Nephron (organoid): ENCODE measurements around the gene AQP12A.

ENCODE experiments used
- H3K27ac Mint-ChIP-seq, 3 experiments: 2 replicates each; pipeline ENCODE4 v1.8.0; 2020; ENCODE audit warnings: mixed read lengths in 3 of 3, mild to moderate bottlenecking in 2 of 3, moderate library complexity in 1 of 3
- H3K27me3 Mint-ChIP-seq: 2 replicates; pipeline ENCODE4 v1.8.0; 2021; ENCODE audit warnings: low read depth, mild to moderate bottlenecking, moderate library complexity, mixed read lengths
- H3K36me3 Mint-ChIP-seq: 2 replicates; pipeline ENCODE4 v1.8.0; 2020; ENCODE audit warnings: low read depth, mixed read lengths
- H3K4me1 Mint-ChIP-seq: 2 replicates; pipeline ENCODE4 v1.8.0; 2020; ENCODE audit warnings: mixed read lengths
- H3K4me3 Mint-ChIP-seq, 3 experiments: 2 replicates each; pipeline ENCODE4 v1.8.0; 2020; ENCODE audit warnings: mild to moderate bottlenecking in 3 of 3, mixed read lengths in 3 of 3, moderate library complexity in 2 of 3
- H3K9me3 Mint-ChIP-seq: 2 replicates; pipeline ENCODE4 v1.8.0; 2020; ENCODE audit warnings: mixed read lengths
- TF ChIP-seq, protein P1 (sequence below), 3 experiments: fragments of 200-600 bp; sonication (generic); IDR thresholded peaks; one replicate each; pipeline ENCODE4 v1.5.0; 2021; ENCODE audit warnings: antibody characterized with exemption in 3 of 3; ENCODE audit not compliant: unreplicated experiment in 3 of 3

AQP12A gene

DNA sequence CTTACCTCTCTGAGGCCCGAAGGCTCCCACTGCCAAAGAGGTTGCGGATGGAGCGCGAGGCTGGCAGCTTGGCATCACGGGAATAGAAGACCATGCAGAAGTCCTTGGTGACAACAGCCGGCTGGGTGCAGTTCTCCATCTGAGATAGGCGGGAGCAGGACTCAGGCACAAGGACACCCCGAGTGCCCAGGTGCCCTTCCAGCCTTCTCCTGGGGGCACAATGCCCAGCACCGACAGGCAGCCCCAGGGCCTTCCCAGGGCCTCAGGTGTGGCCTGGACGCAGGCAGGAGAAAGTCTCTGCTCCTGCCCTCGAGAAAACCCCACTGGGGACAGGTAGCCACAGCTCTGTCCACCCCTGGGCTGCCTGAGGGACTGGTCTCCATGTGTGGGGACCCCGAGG, 33.6 kb downstream of the AQP12A start:
- TF ChIP-seq, protein P1, sequence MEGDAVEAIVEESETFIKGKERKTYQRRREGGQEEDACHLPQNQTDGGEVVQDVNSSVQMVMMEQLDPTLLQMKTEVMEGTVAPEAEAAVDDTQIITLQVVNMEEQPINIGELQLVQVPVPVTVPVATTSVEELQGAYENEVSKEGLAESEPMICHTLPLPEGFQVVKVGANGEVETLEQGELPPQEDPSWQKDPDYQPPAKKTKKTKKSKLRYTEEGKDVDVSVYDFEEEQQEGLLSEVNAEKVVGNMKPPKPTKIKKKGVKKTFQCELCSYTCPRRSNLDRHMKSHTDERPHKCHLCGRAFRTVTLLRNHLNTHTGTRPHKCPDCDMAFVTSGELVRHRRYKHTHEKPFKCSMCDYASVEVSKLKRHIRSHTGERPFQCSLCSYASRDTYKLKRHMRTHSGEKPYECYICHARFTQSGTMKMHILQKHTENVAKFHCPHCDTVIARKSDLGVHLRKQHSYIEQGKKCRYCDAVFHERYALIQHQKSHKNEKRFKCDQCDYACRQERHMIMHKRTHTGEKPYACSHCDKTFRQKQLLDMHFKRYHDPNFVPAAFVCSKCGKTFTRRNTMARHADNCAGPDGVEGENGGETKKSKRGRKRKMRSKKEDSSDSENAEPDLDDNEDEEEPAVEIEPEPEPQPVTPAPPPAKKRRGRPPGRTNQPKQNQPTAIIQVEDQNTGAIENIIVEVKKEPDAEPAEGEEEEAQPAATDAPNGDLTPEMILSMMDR (IDR thresholded peaks at IDR 0.05; ENCODE audit: unreplicated experiment in 3 of 3), result no peak

DNA sequence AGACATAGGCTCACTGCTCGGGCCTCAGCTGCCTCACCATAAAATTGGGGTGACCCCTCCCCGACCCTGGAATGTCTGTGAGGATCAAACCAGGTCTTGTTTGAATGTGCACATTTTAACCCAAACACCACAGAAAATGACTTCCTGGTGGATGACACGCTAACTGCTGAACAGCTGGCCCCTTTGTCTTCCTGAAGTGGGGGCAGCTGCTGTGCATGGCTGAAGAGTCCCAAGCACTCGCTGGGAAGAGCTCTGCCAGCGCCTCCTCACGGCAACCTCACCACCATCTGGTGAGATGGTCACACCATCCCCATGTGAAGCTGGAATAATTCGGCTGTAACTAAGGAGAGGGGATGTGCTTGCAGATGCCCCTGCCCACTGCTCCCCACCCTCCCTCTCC, 34.0 kb downstream of the AQP12A start:
- TF ChIP-seq, protein P1 (IDR thresholded peaks at IDR 0.05; ENCODE audit: unreplicated experiment in 3 of 3), result no peak
- Mint-ChIP-seq H3K4me3 (no peak overlapping the region), H3K36me3 (no peaks in the 10 kb centered on the region), H3K27ac (no peak overlapping the region), H3K9me3 (no peaks in the 10 kb centered on the region), H3K4me1 (peaks cover 5% of the 10 kb centered on the region), H3K27me3 (no peaks in the 10 kb centered on the region)

More for the DNA sequence above, 33.6 kb downstream of the AQP12A start:
- no peak overlapping the region for H3K4me3 Mint-ChIP-seq
- H3K36me3 Mint-ChIP-seq, result no peaks in the 10 kb centered on the region
- H3K27ac Mint-ChIP-seq, result no peak overlapping the region
- peaks cover 5% of the 10 kb centered on the region for H3K4me1 Mint-ChIP-seq
- peaks cover 4% of the 10 kb centered on the region for H3K27me3 Mint-ChIP-seq
- no peaks in the 10 kb centered on the region for H3K9me3 Mint-ChIP-seq

GRCh38 chr2:240726876-240727275, 35.2 kb downstream of the AQP12A start:
- H3K36me3 Mint-ChIP-seq, result no peaks in the 10 kb centered on the region
- no peak overlapping the region for H3K4me3 Mint-ChIP-seq
- H3K4me1 Mint-ChIP-seq, result peaks cover 5% of the 10 kb centered on the region
- H3K27me3 Mint-ChIP-seq, result no peaks in the 10 kb centered on the region
- H3K27ac Mint-ChIP-seq, result no peak overlapping the region
- TF ChIP-seq, protein P1 (IDR thresholded peaks at IDR 0.05; ENCODE audit: unreplicated experiment in 3 of 3), result no peak
- no peaks in the 10 kb centered on the region for H3K9me3 Mint-ChIP-seq

DNA sequence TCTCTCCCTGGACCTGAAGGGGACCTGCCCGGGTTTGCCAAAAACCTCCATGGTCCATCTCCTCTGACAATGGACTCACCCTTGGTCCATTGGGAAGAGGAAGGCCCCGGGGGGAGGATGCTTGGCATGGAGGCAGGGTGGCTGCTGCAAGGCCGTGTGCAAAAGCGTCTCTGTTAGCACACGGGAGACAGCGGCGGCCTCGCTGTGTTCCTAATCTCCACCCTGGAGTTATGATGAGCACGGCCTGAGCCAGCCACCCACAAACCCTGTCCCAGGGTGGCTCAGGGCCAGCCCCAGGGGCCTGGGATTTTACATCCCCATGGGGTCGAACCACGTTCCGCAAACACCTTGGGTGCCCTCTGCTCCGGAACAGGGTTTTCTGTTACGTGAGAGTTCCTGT, 35.8 kb downstream of the AQP12A start:
- TF ChIP-seq, protein P1 (IDR thresholded peaks at IDR 0.05; ENCODE audit: unreplicated experiment in 3 of 3), result no peak
- no peak overlapping the region for H3K27ac Mint-ChIP-seq
- no peaks in the 10 kb centered on the region for H3K36me3 Mint-ChIP-seq
- H3K4me1 Mint-ChIP-seq, result peaks cover 5% of the 10 kb centered on the region
- H3K27me3 Mint-ChIP-seq, result no peaks in the 10 kb centered on the region
- H3K4me3 Mint-ChIP-seq, result no peak overlapping the region
- H3K9me3 Mint-ChIP-seq, result no peaks in the 10 kb centered on the region

GRCh38 chr2:240727913-240728312, 36.2 kb downstream of the AQP12A start:
- TF ChIP-seq, protein P1 (IDR thresholded peaks at IDR 0.05; ENCODE audit: unreplicated experiment in 3 of 3), result no peak
- Mint-ChIP-seq H3K27ac (no peak overlapping the region), H3K9me3 (no peaks in the 10 kb centered on the region), H3K36me3 (no peaks in the 10 kb centered on the region), H3K27me3 (no peaks in the 10 kb centered on the region), H3K4me3 (no peak overlapping the region), H3K4me1 (peaks cover 5% of the 10 kb centered on the region)

GRCh38 chr2:240728361-240728760, 36.7 kb downstream of the AQP12A start:
- peaks cover 5% of the 10 kb centered on the region for H3K4me1 Mint-ChIP-seq
- no peak overlapping the region for H3K4me3 Mint-ChIP-seq
- TF ChIP-seq, protein P1 (IDR thresholded peaks at IDR 0.05; ENCODE audit: unreplicated experiment in 3 of 3), result no peak
- no peaks in the 10 kb centered on the region for H3K36me3 Mint-ChIP-seq
- no peak overlapping the region for H3K27ac Mint-ChIP-seq
- H3K27me3 Mint-ChIP-seq, result no peaks in the 10 kb centered on the region
- H3K9me3 Mint-ChIP-seq, result no peaks in the 10 kb centered on the region
